Stomach (tissue), 9 donors: Measurements from ENCODE around the gene ZNF525. TPM values are rescaled to one million over a fixed set of nuclear protein-coding genes. Genes with fewer than 3 reads are reported as not detected.
"Not testable (repeated sequence)": the region's sequence is repeated elsewhere in the genome, so short reads cannot be mapped to it uniquely, and the experiment has no call there.

Source experiments
- DNase-seq, 2 donors: peaks; one replicate each; pipeline versions ENCODE4 v3.0.0 to v3.0.0-alpha.2; 2013 to 2019
- H3K27ac ChIP-seq, 5 donors: fragments of 200-600 bp in 4 of 5; sonication (generic) in 4 of 5; one replicate each; pipeline ENCODE4 v1.5.1; 2013 to 2019; ENCODE audit warnings: mild to moderate bottlenecking in 1 of 5, moderate library complexity in 1 of 5
- H3K27me3 ChIP-seq, 3 donors: fragments of 200-600 bp; sonication (generic); one replicate each; pipeline ENCODE4 v1.5.1; 2017 to 2019; ENCODE audit warnings: mixed run types in 1 of 3
- H3K36me3 ChIP-seq, 4 donors: fragments of 200-600 bp; sonication (generic); 1 replicate in 3 of 4; 2 replicates in 1 of 4; pipeline ENCODE4 v1.5.1; 2016 to 2019
- H3K4me1 ChIP-seq, 4 donors: fragments of 200-600 bp; sonication (generic); one replicate each; pipeline ENCODE4 v1.5.1; 2016 to 2019
- H3K4me3 ChIP-seq, 4 donors: fragments of 200-600 bp; sonication (generic) in 3 of 4; one replicate each; pipeline ENCODE4 v1.5.1; 2016 to 2019; ENCODE audit warnings: mild to moderate bottlenecking in 1 of 4
- H3K9me3 ChIP-seq, 4 donors: fragments of 200-600 bp; sonication (generic); one replicate each; pipeline ENCODE4 v1.5.1; 2016 to 2019
- EP300 ChIP-seq: sonication (generic); formaldehyde crosslinking; IDR thresholded peaks from one replicate; pipeline ENCODE4 v1.6.1; 2017; ENCODE audit warnings: antibody characterized with exemption
- POLR2A ChIP-seq, 4 donors: fragments of 450-650 bp; IDR thresholded peaks; one replicate each; pipeline ENCODE4 v1.6.1; 2016; ENCODE audit warnings: antibody characterized with exemption in 4 of 4, control low read depth in 2 of 4, mild to moderate bottlenecking in 1 of 4, moderate library complexity in 1 of 4
- POLR2AphosphoS5 ChIP-seq, 3 donors: sonication (generic); formaldehyde crosslinking; IDR thresholded peaks; one replicate each; pipeline ENCODE4 v1.6.1; 2016; ENCODE audit warnings: antibody characterized with exemption in 3 of 3
- WGBS, 5 donors: extraction: QIAGEN DNeasy Blood & Tissue Kit in 3 of 5; methylation state at CpG; one replicate each; pipeline versions ENCODE4 v1.1.5 to v1.1.7; 2013 to 2018; 5-methylcytosine and 5-hydroxymethylcytosine counted together
- intact Hi-C: fragments of 100-400 bp; cut with DNase I; formaldehyde crosslinking; loops from one replicate; pipeline ENCODE4 v1.15.1; 2023; ENCODE audit warnings: low total_unique reads
- polyA plus RNA-seq, 3 donors: library from polyadenylated mRNA; stranded (reverse); fragments of 200-250 nt; gene quantifications; one replicate each; pipeline ENCODE4 v1.2.3, GENCODE V29; 2013
- total RNA-seq, 5 donors: library from RNA; depleted of rRNA; stranded (reverse); fragments of >200 nt; gene quantifications; one replicate each; pipeline versions ENCODE4 v1.1.0 to v1.2.3, GENCODE V29; 2014 to 2016
- TF ChIP-seq, protein P1 (sequence below), 7 experiments: fragments of 450-650 bp in 4 of 7; fragments of 200-600 bp in 3 of 7; sonication (generic) in 3 of 7; IDR thresholded peaks; one replicate each; pipeline ENCODE4 v1.5.1; 2016 to 2019; ENCODE audit warnings: antibody characterized with exemption in 7 of 7, control low read depth in 2 of 7, mild to moderate bottlenecking in 1 of 7
- donor health status: healthy with polysubstance abuse.
- donor health status: Bipolar disorder and iron deficiency.
- donor health status: healthy.

ZNF525 gene
- total and polyA plus RNA-seq, 8 donors: 2.9 to 33.3 (median 5.3) TPM

DNA sequence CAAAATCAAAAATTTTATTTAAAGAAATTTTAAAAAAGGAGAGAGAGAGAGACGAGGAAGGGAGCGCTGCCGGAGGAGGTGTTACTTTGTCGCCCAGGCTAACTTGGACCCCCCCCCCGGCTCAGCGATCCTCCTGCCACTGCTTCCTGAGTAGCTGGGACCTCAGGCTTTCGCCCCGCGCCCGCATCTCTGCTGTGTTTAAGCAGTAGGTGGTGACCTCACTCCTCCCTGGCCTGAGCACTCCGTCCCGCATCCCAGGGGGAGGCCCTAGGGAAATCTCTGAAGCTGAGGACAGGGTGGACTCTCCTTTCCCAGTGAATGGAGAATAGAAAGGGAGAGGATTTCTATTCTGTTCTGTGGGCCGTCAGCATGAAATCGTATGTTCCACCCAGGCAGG, 32.4 kb upstream of the ZNF525 start:
- TF ChIP-seq POLR2A (IDR thresholded peaks at IDR 0.05): no peak
- TF ChIP-seq, protein P1, sequence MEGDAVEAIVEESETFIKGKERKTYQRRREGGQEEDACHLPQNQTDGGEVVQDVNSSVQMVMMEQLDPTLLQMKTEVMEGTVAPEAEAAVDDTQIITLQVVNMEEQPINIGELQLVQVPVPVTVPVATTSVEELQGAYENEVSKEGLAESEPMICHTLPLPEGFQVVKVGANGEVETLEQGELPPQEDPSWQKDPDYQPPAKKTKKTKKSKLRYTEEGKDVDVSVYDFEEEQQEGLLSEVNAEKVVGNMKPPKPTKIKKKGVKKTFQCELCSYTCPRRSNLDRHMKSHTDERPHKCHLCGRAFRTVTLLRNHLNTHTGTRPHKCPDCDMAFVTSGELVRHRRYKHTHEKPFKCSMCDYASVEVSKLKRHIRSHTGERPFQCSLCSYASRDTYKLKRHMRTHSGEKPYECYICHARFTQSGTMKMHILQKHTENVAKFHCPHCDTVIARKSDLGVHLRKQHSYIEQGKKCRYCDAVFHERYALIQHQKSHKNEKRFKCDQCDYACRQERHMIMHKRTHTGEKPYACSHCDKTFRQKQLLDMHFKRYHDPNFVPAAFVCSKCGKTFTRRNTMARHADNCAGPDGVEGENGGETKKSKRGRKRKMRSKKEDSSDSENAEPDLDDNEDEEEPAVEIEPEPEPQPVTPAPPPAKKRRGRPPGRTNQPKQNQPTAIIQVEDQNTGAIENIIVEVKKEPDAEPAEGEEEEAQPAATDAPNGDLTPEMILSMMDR (IDR thresholded peaks at IDR 0.05): no peak
- no peak for TF ChIP-seq EP300
- no peak for TF ChIP-seq POLR2AphosphoS5 (IDR thresholded peaks at IDR 0.05)
- intact Hi-C loops: loop anchor here (10.0 kb wide), 1 partner anchor 138 kb away; the partner anchor contains the start of gene ZNF665
- Histone ChIP-seq H3K36me3 (peaks cover 0 to 14% (median 12%) of the 10 kb centered on the region in 4 donors), H3K9me3 (peaks cover 2 to 24% (median 10%) of the 10 kb centered on the region in 4 donors), H3K27ac (peak overlapping the region; percentile 75 to 83 (median 79)), H3K27me3 (peaks cover 0 to 4% (median 0%) of the 10 kb centered on the region in 3 donors), H3K4me3 (peak overlapping the region; percentile 68 to 87 (median 70)), H3K4me1 (peaks cover 0 to 28% (median 17%) of the 10 kb centered on the region in 4 donors)
- WGBS, 5 donors: 0 to 2% (median 1%) methylated on average over 12 to 14 of the region's 14 CpGs
- DNase-seq: peak; percentile 42 to 77

DNA sequence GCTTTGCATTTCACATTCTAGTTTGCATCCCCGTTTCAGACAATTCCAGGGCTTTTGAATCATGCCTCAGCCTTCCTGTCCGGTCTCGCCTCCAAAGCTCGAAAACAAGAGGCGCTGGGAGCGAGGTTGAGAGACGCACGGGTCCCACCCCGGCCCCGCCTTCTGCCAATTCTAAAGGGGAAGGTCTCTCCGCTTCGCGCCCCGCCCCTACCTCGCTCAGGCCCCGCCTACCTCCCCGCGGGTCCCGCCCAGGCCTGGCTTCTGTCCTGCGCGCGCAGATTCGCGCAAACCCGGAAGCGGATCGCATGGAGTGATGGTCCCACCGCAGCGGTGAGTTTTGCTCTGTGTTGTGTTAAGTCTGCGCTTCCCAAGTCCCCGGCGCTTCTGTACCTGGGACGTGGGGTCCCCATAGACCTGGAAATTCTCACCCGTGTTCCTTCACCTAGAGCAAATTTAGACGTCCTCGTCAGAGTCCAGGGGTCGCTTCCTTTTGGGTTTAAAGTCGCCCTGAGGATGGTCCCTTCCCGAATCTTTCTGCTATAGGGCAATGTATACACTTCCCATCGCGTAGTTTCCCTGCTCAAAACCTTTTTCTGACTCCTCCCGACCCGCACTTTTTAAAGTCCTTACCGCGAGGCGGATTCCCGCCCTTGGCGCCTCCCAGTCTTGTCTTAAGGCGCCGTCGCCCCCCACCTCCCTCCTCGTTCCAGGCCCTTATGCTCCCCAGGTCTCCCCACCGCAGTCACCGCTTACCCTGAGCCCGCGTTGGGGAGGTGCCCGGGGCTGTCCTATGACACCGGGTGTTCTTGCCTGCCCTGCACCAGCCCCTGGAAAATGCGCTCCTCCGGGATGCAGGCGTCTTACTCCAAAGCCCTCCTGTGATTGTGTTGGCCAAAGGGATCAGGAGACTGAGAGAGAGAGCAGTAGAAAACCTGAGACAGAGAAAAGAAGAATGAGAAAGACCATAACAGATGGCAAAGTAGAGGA, 31.7 kb upstream of the ZNF525 start, which contains the start of gene ZNF845:
Gene ZNF845, plus strand, starts transcription at position 287 of the 987 bp plus-strand sequence. CDS start 7,559 bp downstream, outside the sequence.
- intact Hi-C loops: loop anchor here (10.0 kb wide), 1 partner anchor 139 kb away; the partner anchor contains the start of gene ZNF665

GRCh38 chr19:53344403-53344802, 21.1 kb upstream of the ZNF525 start:
- H3K27ac ChIP-seq, DNase-seq, H3K27me3 ChIP-seq, H3K4me3 ChIP-seq, intact Hi-C loops, H3K4me1 ChIP-seq: not testable (repeated sequence)
- H3K36me3 ChIP-seq: peaks cover 82 to 100% (median 100%) of the 10 kb centered on the region in 4 donors
- 96 to 100% (median 98%) methylated on average over 4 of the region's 4 CpGs for WGBS, 5 donors
- peaks cover 26 to 97% (median 74%) of the 10 kb centered on the region in 4 donors for H3K9me3 ChIP-seq

More for the DNA sequence above, 31.7 kb upstream of the ZNF525 start, which contains the start of gene ZNF845:
- H3K36me3 ChIP-seq: peaks cover 0 to 21% (median 19%) of the 10 kb centered on the region in 4 donors
- H3K9me3 ChIP-seq: peaks cover 0 to 17% (median 8%) of the 10 kb centered on the region in 4 donors
- H3K4me1 ChIP-seq: peaks cover 0 to 28% (median 17%) of the 10 kb centered on the region in 4 donors
- peak; percentile 97 to 98 for DNase-seq
- TF ChIP-seq EP300: no peak
- peak; percentile 62 to 94 (median 87) for TF ChIP-seq POLR2AphosphoS5 (IDR thresholded peaks at IDR 0.05)
- H3K27me3 ChIP-seq: peaks cover 0 to 4% (median 0%) of the 10 kb centered on the region in 3 donors
- 1% methylated on average over 51 to 61 of the region's 61 CpGs for WGBS, 5 donors
- peak within 1 kb of the TSS; percentile 68 to 87 (median 70) for H3K4me3 ChIP-seq
- peak within 1 kb of the TSS; percentile 75 to 83 (median 79) for H3K27ac ChIP-seq

GRCh38 chr19:53355739-53356138, 9.8 kb upstream of the ZNF525 start:
- H3K36me3 ChIP-seq: peaks cover 19 to 43% (median 30%) of the 10 kb centered on the region in 4 donors
- intact Hi-C loops: no loop called here
- H3K4me1 ChIP-seq: no peaks in the 10 kb centered on the region
- H3K27ac ChIP-seq: no peak overlapping the region
- WGBS, 5 donors: 100% methylated on average over 1 of the region's 1 CpG
- H3K27me3 ChIP-seq: no peaks in the 10 kb centered on the region
- H3K9me3 ChIP-seq: peaks cover 60 to 93% (median 85%) of the 10 kb centered on the region in 4 donors
- DNase-seq: no peak
- no peak for TF ChIP-seq EP300
- no peak for TF ChIP-seq POLR2A (IDR thresholded peaks at IDR 0.05)
- TF ChIP-seq, protein P1 (IDR thresholded peaks at IDR 0.05): no peak
- no peak overlapping the region for H3K4me3 ChIP-seq
